ENCODE results near the gene ST8SIA6.

Gene ST8SIA6

GRCh38 chr10:17365402-17365801 lies 89.0 kb downstream of the ST8SIA6 start:
- Mint-ChIP-seq H3K27me3 (no peaks in the 10 kb centered on the region), H3K4me3 (no peak overlapping the region), H3K36me3 (ENCODE audit: insufficient read depth) (peaks cover 3% of the 10 kb centered on the region), H3K9me3 (peaks cover 4% of the 10 kb centered on the region), H3K4me1 (no peaks in the 10 kb centered on the region), H3K27ac (ENCODE audit: low read depth) (no peak overlapping the region)
- DNase-seq (ENCODE audit: low spot score in 2 of 2) (no peak), ATAC-seq (replicated peaks; ENCODE audit: extremely low read depth, poor library complexity, severe bottlenecking) (no peak)

- no peak for DNase-seq (ENCODE audit: low spot score in 2 of 2)
- Mint-ChIP-seq H3K4me1 (peaks cover 6% of the 10 kb centered on the region), H3K27ac (ENCODE audit: low read depth) (no peak overlapping the region), H3K36me3 (ENCODE audit: insufficient read depth) (peaks cover 1% of the 10 kb centered on the region), H3K4me3 (no peak overlapping the region), H3K9me3 (no peaks in the 10 kb centered on the region), H3K27me3 (no peaks in the 10 kb centered on the region)
- no peak for ATAC-seq (replicated peaks; ENCODE audit: extremely low read depth, poor library complexity, severe bottlenecking)
Observed at GRCh38 chr10:17358461-17358860, 95.9 kb downstream of the ST8SIA6 start.

- H3K27me3 Mint-ChIP-seq = no peaks in the 10 kb centered on the region
- H3K36me3 Mint-ChIP-seq (ENCODE audit: insufficient read depth) = peaks cover 1% of the 10 kb centered on the region
- no peak overlapping the region for H3K4me3 Mint-ChIP-seq
- DNase-seq (ENCODE audit: low spot score in 2 of 2) (no peak), ATAC-seq (replicated peaks; ENCODE audit: extremely low read depth, poor library complexity, severe bottlenecking) (no peak)
- no peaks in the 10 kb centered on the region for H3K9me3 Mint-ChIP-seq
- H3K4me1 Mint-ChIP-seq = peaks cover 6% of the 10 kb centered on the region
- H3K27ac Mint-ChIP-seq (ENCODE audit: low read depth) = no peak overlapping the region
Observed at GRCh38 chr10:17357781-17358180, 96.6 kb downstream of the ST8SIA6 start.

- DNase-seq (ENCODE audit: low spot score in 2 of 2) = no peak
- Mint-ChIP-seq H3K9me3 (no peaks in the 10 kb centered on the region), H3K27me3 (no peaks in the 10 kb centered on the region), H3K27ac (ENCODE audit: low read depth) (no peak overlapping the region), H3K4me3 (no peak overlapping the region), H3K4me1 (peaks cover 6% of the 10 kb centered on the region), H3K36me3 (ENCODE audit: insufficient read depth) (peaks cover 1% of the 10 kb centered on the region)
- no peak for ATAC-seq (replicated peaks; ENCODE audit: extremely low read depth, poor library complexity, severe bottlenecking)
Observed at GRCh38 chr10:17356820-17357219, 97.6 kb downstream of the ST8SIA6 start.

GRCh38 chr10:17354781-17355180 lies 99.6 kb downstream of the ST8SIA6 start:
- Mint-ChIP-seq H3K9me3 (peaks cover 4% of the 10 kb centered on the region), H3K4me3 (no peak overlapping the region), H3K27me3 (no peaks in the 10 kb centered on the region), H3K36me3 (ENCODE audit: insufficient read depth) (peaks cover 1% of the 10 kb centered on the region), H3K4me1 (peaks cover 6% of the 10 kb centered on the region), H3K27ac (ENCODE audit: low read depth) (no peak overlapping the region)
- ATAC-seq (replicated peaks; ENCODE audit: extremely low read depth, poor library complexity, severe bottlenecking) (no peak), DNase-seq (ENCODE audit: low spot score in 2 of 2) (no peak)

GRCh38 chr10:17353568-17354300 lies 100.7 kb downstream of the ST8SIA6 start:
- Mint-ChIP-seq H3K9me3 (peaks cover 4% of the 10 kb centered on the region), H3K4me1 (peaks cover 6% of the 10 kb centered on the region), H3K4me3 (no peak overlapping the region), H3K36me3 (ENCODE audit: insufficient read depth) (peaks cover 1% of the 10 kb centered on the region), H3K27me3 (no peaks in the 10 kb centered on the region), H3K27ac (ENCODE audit: low read depth) (no peak overlapping the region)
- no peak for DNase-seq (ENCODE audit: low spot score in 2 of 2)
- ATAC-seq (replicated peaks; ENCODE audit: extremely low read depth, poor library complexity, severe bottlenecking) = no peak

- no peaks in the 10 kb centered on the region for H3K27me3 Mint-ChIP-seq
- no peak overlapping the region for H3K27ac Mint-ChIP-seq (ENCODE audit: low read depth)
- peaks cover 6% of the 10 kb centered on the region for H3K4me1 Mint-ChIP-seq
Observed at GRCh38 chr10:17352583-17352982, 101.8 kb downstream of the ST8SIA6 start.

GRCh38 chr10:17351506-17351905 lies 102.9 kb downstream of the ST8SIA6 start:
- peaks cover 6% of the 10 kb centered on the region for H3K4me1 Mint-ChIP-seq
- ATAC-seq (replicated peaks; ENCODE audit: extremely low read depth, poor library complexity, severe bottlenecking) = no peak
- no peak for DNase-seq (ENCODE audit: low spot score in 2 of 2)
- no peaks in the 10 kb centered on the region for H3K27me3 Mint-ChIP-seq
- peaks cover 4% of the 10 kb centered on the region for H3K9me3 Mint-ChIP-seq
- no peak overlapping the region for H3K27ac Mint-ChIP-seq (ENCODE audit: low read depth)
- no peak overlapping the region for H3K4me3 Mint-ChIP-seq
- peaks cover 3% of the 10 kb centered on the region for H3K36me3 Mint-ChIP-seq (ENCODE audit: insufficient read depth)

More at GRCh38 chr10:17352583-17352982, 101.8 kb downstream of the ST8SIA6 start:
- Mint-ChIP-seq H3K36me3 (ENCODE audit: insufficient read depth) (peaks cover 3% of the 10 kb centered on the region), H3K4me3 (no peak overlapping the region), H3K9me3 (peaks cover 4% of the 10 kb centered on the region)
- ATAC-seq (replicated peaks; ENCODE audit: extremely low read depth, poor library complexity, severe bottlenecking) (no peak), DNase-seq (ENCODE audit: low spot score in 2 of 2) (no peak)

- Mint-ChIP-seq H3K27ac (ENCODE audit: low read depth) (no peak overlapping the region), H3K9me3 (peaks cover 4% of the 10 kb centered on the region), H3K27me3 (no peaks in the 10 kb centered on the region), H3K4me1 (peaks cover 6% of the 10 kb centered on the region), H3K36me3 (ENCODE audit: insufficient read depth) (peaks cover 3% of the 10 kb centered on the region), H3K4me3 (no peak overlapping the region)
- DNase-seq (ENCODE audit: low spot score in 2 of 2) = no peak
- ATAC-seq (replicated peaks; ENCODE audit: extremely low read depth, poor library complexity, severe bottlenecking) = no peak
Observed at GRCh38 chr10:17349717-17350116, 104.7 kb downstream of the ST8SIA6 start.

- H3K36me3 Mint-ChIP-seq (ENCODE audit: insufficient read depth) = peaks cover 3% of the 10 kb centered on the region
- no peak overlapping the region for H3K27ac Mint-ChIP-seq (ENCODE audit: low read depth)
- H3K27me3 Mint-ChIP-seq = no peaks in the 10 kb centered on the region
- no peak overlapping the region for H3K4me3 Mint-ChIP-seq
- ATAC-seq (replicated peaks; ENCODE audit: extremely low read depth, poor library complexity, severe bottlenecking) (no peak), DNase-seq (ENCODE audit: low spot score in 2 of 2) (no peak)
- peaks cover under 1% of the 10 kb centered on the region for H3K4me1 Mint-ChIP-seq
- peaks cover 4% of the 10 kb centered on the region for H3K9me3 Mint-ChIP-seq
Observed at GRCh38 chr10:17348501-17349349, 105.7 kb downstream of the ST8SIA6 start.

GRCh38 chr10:17348011-17348500 lies 106.3 kb downstream of the ST8SIA6 start:
- no peak for ATAC-seq (replicated peaks; ENCODE audit: extremely low read depth, poor library complexity, severe bottlenecking)
- Mint-ChIP-seq H3K27ac (ENCODE audit: low read depth) (no peak overlapping the region), H3K4me3 (no peak overlapping the region), H3K27me3 (no peaks in the 10 kb centered on the region), H3K4me1 (no peaks in the 10 kb centered on the region), H3K36me3 (ENCODE audit: insufficient read depth) (peaks cover 3% of the 10 kb centered on the region), H3K9me3 (peaks cover 4% of the 10 kb centered on the region)
- DNase-seq (ENCODE audit: low spot score in 2 of 2) = no peak

GRCh38 chr10:17344206-17344605 lies 110.2 kb downstream of the ST8SIA6 start:
- Mint-ChIP-seq H3K4me3 (no peak overlapping the region), H3K36me3 (ENCODE audit: insufficient read depth) (peaks cover 3% of the 10 kb centered on the region), H3K27ac (ENCODE audit: low read depth) (no peak overlapping the region), H3K9me3 (peaks cover 20% of the 10 kb centered on the region), H3K27me3 (no peaks in the 10 kb centered on the region), H3K4me1 (no peaks in the 10 kb centered on the region)
- ATAC-seq (replicated peaks; ENCODE audit: extremely low read depth, poor library complexity, severe bottlenecking) (no peak), DNase-seq (ENCODE audit: low spot score in 2 of 2) (no peak)

- ATAC-seq (replicated peaks; ENCODE audit: extremely low read depth, poor library complexity, severe bottlenecking) (no peak), DNase-seq (ENCODE audit: low spot score in 2 of 2) (no peak)
- Mint-ChIP-seq H3K27ac (ENCODE audit: low read depth) (no peak overlapping the region), H3K36me3 (ENCODE audit: insufficient read depth) (no peaks in the 10 kb centered on the region), H3K9me3 (peaks cover 20% of the 10 kb centered on the region), H3K4me3 (no peak overlapping the region), H3K27me3 (no peaks in the 10 kb centered on the region), H3K4me1 (no peaks in the 10 kb centered on the region)
Observed at GRCh38 chr10:17343118-17343517, 111.3 kb downstream of the ST8SIA6 start.

Data from central memory CD8-positive, alpha-beta T cell (primary cell).